A549 (cell line): Measurements from ENCODE around the gene TCF7L2. TPM values are rescaled to one million over a fixed set of nuclear protein-coding genes. Genes with fewer than 3 reads are reported as not detected.

Source experiments
- ATAC-seq, 2 experiments: fragments of 200-7000 bp in 1 of 2; fragments of >200 bp in 1 of 2; cut with Nextera tagmentation in 1 of 2; cut with Tn5 transposase in 1 of 2; 3 replicates each; pipeline versions ENCODE4 v1.8.0 to v1.9.1; 2018 to 2020; ENCODE audit warnings: mild to moderate bottlenecking in 1 of 2, moderate library complexity in 1 of 2
- CTCF ChIA-PET: fragments of 300-600 bp; sonication (Branson Sonifier 250); formaldehyde crosslinking; extraction: SDS; loops from one replicate; lab custom pipeline; 2021; ENCODE audit warnings: antibody characterized with exemption, inconsistent platforms; lab: Yijun Ruan, JAX
- POLR2A ChIA-PET: fragments of 350-600 bp; formaldehyde crosslinking; extraction: SDS; loops from one replicate; lab custom pipeline; 2021; ENCODE audit warnings: antibody characterized with exemption, inconsistent platforms; lab: Yijun Ruan, JAX
- DNase-seq, 2 experiments: peaks; one replicate each; pipeline versions ENCODE4 v3.0.0 to v3.0.0-alpha.2; 2011 to 2016; ENCODE audit warnings: low read depth in 1 of 2, low spot score in 1 of 2
- FAIRE-seq: peaks from 2 replicates; lab custom pipeline; 2011; peaks lifted over from hg19 to GRCh38; lab: Jason Lieb, UNC
- H3K27ac ChIP-seq, 2 experiments: fragments of >200 bp; sonication (Bioruptor Twin); formaldehyde crosslinking; 3 replicates each; pipeline ENCODE4 v1.5.1; 2016 to 2017
- H3K4me1 ChIP-seq: fragments of >200 bp; sonication (Bioruptor Twin); formaldehyde crosslinking; 3 replicates; pipeline ENCODE4 v1.6.1; 2016
- H3K4me2 ChIP-seq: fragments of >200 bp; sonication (Bioruptor Twin); formaldehyde crosslinking; 3 replicates; pipeline ENCODE4 v1.6.1; 2016
- H3K4me3 ChIP-seq: fragments of >200 bp; sonication (Bioruptor Twin); formaldehyde crosslinking; 3 replicates; pipeline ENCODE4 v1.5.1; 2016
- H3K9me3 ChIP-seq: fragments of >200 bp; sonication (Bioruptor Twin); formaldehyde crosslinking; 3 replicates; pipeline ENCODE4 v1.6.1; 2016
- BHLHE40 ChIP-seq: IDR thresholded peaks from 2 replicates; pipeline ENCODE4 v1.6.1; 2012; ENCODE audit warnings: low read depth, low read length, inconsistent platforms
- CBX8 ChIP-seq: fragments of 200-600 bp; sonication (generic); IDR thresholded peaks from 2 replicates; pipeline ENCODE4 v1.6.1; 2016
- EP300 ChIP-seq, 2 experiments: fragments of >200 bp; sonication (Bioruptor Twin); formaldehyde crosslinking; IDR thresholded peaks; 2 replicates in 1 of 2; 3 replicates in 1 of 2; pipeline ENCODE4 v1.6.1; 2016 to 2017
- FOSB ChIP-seq: fragments of 250-450 bp; sonication (Bioruptor Pico); IDR thresholded peaks from 2 replicates; pipeline ENCODE4 v1.5.0; 2020; ENCODE audit warnings: mild to moderate bottlenecking, moderate library complexity
- GATA3 ChIP-seq: IDR thresholded peaks from 2 replicates; pipeline ENCODE4 v1.6.1; 2012; ENCODE audit warnings: borderline replicate concordance
- HDAC2 ChIP-seq: fragments of 200-600 bp; sonication (generic); IDR thresholded peaks from 2 replicates; pipeline ENCODE4 v1.6.1; 2016
- JUN ChIP-seq, 2 experiments: fragments of >200 bp; sonication (Bioruptor Twin); formaldehyde crosslinking; IDR thresholded peaks; 2 replicates in 1 of 2; 3 replicates in 1 of 2; pipeline ENCODE4 v1.6.1; 2016 to 2017
- KDM1A ChIP-seq: fragments of 200-600 bp; sonication (generic); IDR thresholded peaks from 2 replicates; pipeline ENCODE4 v1.6.1; 2016; ENCODE audit warnings: low read depth, mild to moderate bottlenecking
- MAZ ChIP-seq: fragments of 150-350 bp; IDR thresholded peaks from 2 replicates; pipeline ENCODE4 v1.6.1; 2014; ENCODE audit warnings: antibody characterized with exemption, low read depth, low read length, borderline replicate concordance
- NFE2L2 ChIP-seq: fragments of 150-350 bp; conservative IDR thresholded peaks from 2 replicates; pipeline ENCODE4 v1.6.1; 2014; ENCODE audit warnings: low read length
- PHF8 ChIP-seq: fragments of 200-600 bp; sonication (generic); IDR thresholded peaks from 2 replicates; pipeline ENCODE4 v1.6.1; 2016; ENCODE audit warnings: low read depth, mild to moderate bottlenecking, antibody characterized with exemption, moderate library complexity, borderline replicate concordance
- RAD21 ChIP-seq, 2 experiments: fragments of >200 bp in 1 of 2; sonication (Bioruptor Twin) in 1 of 2; formaldehyde crosslinking in 1 of 2; IDR thresholded peaks in 1 of 2; conservative IDR thresholded peaks in 1 of 2; 2 replicates in 1 of 2; 3 replicates in 1 of 2; pipeline ENCODE4 v1.6.1; 2012 to 2018; ENCODE audit warnings: inconsistent platforms in 1 of 2
- RARB ChIP-seq: fragments of 250-450 bp; sonication (Bioruptor Pico); IDR thresholded peaks from 2 replicates; pipeline ENCODE4 v1.8.0; 2021; ENCODE audit warnings: mild to moderate bottlenecking, moderate library complexity
- RCOR1 ChIP-seq: fragments of 150-350 bp; IDR thresholded peaks from 2 replicates; pipeline ENCODE4 v1.6.1; 2014; ENCODE audit warnings: antibody characterized with exemption, low read length, low read depth
- RFX5 ChIP-seq: fragments of 450-650 bp; IDR thresholded peaks from 2 replicates; pipeline ENCODE4 v1.7.1; 2014; ENCODE audit warnings: antibody characterized with exemption, mild to moderate bottlenecking, moderate library complexity
- TP53 ChIP-seq: fragments of 250-450 bp; sonication (Bioruptor Pico); IDR thresholded peaks from 2 replicates; pipeline ENCODE4 v1.5.0; 2021; ENCODE audit warnings: mild to moderate bottlenecking, moderate library complexity
- WGBS: methylation state at CpG from one replicate; pipeline ENCODE4 v1.1.6; 2017; ENCODE audit errors: missing lambda C conversion rate; 5-methylcytosine and 5-hydroxymethylcytosine counted together
- polyA plus RNA-seq, 4 experiments: library from polyadenylated mRNA; depleted of rRNA in 3 of 4; stranded (reverse); fragments of >200 nt; fragmentation: RNase III in 1 of 4; extraction: RNeasy Plus Mini Kit Qiagen cat#74134 plus additional on column Dnase treatment in 1 of 4; gene quantifications; 2 replicates in 3 of 4; 3 replicates in 1 of 4; pipeline ENCODE4 v1.2.3, GENCODE V29; 2011 to 2017
- TF ChIP-seq, protein P1 (sequence below): fragments of >200 bp; sonication (Bioruptor Twin); formaldehyde crosslinking; IDR thresholded peaks from 3 replicates; pipeline ENCODE4 v1.6.1; 2016
- TF ChIP-seq, protein P2 (sequence below): fragments of 250-450 bp; sonication (Bioruptor Pico); IDR thresholded peaks from 2 replicates; pipeline ENCODE4 v1.5.0; 2020; ENCODE audit warnings: low read depth, mild to moderate bottlenecking, moderate library complexity
- TF ChIP-seq, protein P3 (sequence below): fragments of >200 bp; sonication (Bioruptor Twin); formaldehyde crosslinking; IDR thresholded peaks from 2 replicates; pipeline ENCODE4 v1.6.1; 2016
- TF ChIP-seq, protein P4 (sequence below): fragments of 250-450 bp; sonication (Bioruptor Pico); IDR thresholded peaks from 2 replicates; pipeline ENCODE4 v1.5.0; 2021; ENCODE audit warnings: mild to moderate bottlenecking, moderate library complexity, borderline replicate concordance
- TF ChIP-seq, protein P5 (sequence below): IDR thresholded peaks from 2 replicates; pipeline ENCODE4 v1.6.1; 2012

The TCF7L2 gene
- polyA plus RNA-seq, 2 of the 4 experiments (the other 2 are of a cell fraction), result 11.3 to 14.5 TPM

DNA sequence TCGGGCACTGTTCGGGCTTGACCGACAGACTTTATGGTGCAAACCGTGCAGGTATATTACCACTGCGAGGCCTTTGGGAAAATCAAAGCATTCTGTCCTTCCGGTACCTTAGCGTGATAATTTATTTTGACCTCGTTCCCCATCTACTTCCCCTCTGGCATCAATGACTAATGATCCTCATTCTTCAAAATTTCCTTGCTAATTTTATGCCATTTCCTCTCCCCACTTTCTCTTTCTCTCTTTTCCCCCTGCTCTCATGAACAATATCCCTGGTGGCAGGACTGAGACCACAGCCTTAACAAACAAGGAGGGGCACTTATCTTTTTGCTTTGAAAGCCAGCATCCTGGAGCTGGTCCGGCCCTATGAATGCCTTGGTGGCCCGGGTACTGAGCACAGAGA lies 210.6 kb downstream of the TCF7L2 start:
- Histone ChIP-seq H3K4me1 (peaks cover 7% of the 10 kb centered on the region; the same call in 2 of the 3 replicates), H3K9me3 (no peaks in the 10 kb centered on the region), H3K4me3 (no peak overlapping the region), H3K27ac (no peak overlapping the region), H3K4me2 (no peak overlapping the region)
- ChIA-PET CTCF (no interaction called here), POLR2A (no interaction called here)
- WGBS, result 93% methylated on average over 10 of the region's 10 CpGs
- FAIRE-seq (no peak), DNase-seq (no peak), ATAC-seq (no peak)
- no peak for TF ChIP-seq GATA3
- TF ChIP-seq HDAC2, result no peak
- TF ChIP-seq NFE2L2, result no peak
- no peak for TF ChIP-seq EP300 (IDR thresholded peaks at IDR 0.05)
- TF ChIP-seq RARB (CRISPR knock-in tag), result no peak
- TF ChIP-seq, protein P1, sequence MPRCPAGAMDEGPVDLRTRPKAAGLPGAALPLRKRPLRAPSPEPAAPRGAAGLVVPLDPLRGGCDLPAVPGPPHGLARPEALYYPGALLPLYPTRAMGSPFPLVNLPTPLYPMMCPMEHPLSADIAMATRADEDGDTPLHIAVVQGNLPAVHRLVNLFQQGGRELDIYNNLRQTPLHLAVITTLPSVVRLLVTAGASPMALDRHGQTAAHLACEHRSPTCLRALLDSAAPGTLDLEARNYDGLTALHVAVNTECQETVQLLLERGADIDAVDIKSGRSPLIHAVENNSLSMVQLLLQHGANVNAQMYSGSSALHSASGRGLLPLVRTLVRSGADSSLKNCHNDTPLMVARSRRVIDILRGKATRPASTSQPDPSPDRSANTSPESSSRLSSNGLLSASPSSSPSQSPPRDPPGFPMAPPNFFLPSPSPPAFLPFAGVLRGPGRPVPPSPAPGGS, result no peak
- no peak for TF ChIP-seq BHLHE40
- no peak for TF ChIP-seq RAD21 (conservative IDR thresholded peaks at IDR 0.05 in 1 of 2, IDR thresholded peaks at IDR 0.05 in 1 of 2)
- TF ChIP-seq, protein P2, sequence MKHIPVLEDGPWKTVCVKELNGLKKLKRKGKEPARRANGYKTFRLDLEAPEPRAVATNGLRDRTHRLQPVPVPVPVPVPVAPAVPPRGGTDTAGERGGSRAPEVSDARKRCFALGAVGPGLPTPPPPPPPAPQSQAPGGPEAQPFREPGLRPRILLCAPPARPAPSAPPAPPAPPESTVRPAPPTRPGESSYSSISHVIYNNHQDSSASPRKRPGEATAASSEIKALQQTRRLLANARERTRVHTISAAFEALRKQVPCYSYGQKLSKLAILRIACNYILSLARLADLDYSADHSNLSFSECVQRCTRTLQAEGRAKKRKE, result no peak
- no peak for TF ChIP-seq CBX8
- TF ChIP-seq, protein P3, sequence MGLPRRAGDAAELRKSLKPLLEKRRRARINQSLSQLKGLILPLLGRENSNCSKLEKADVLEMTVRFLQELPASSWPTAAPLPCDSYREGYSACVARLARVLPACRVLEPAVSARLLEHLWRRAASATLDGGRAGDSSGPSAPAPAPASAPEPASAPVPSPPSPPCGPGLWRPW, result no peak
- TF ChIP-seq MAZ, result no peak

DNA sequence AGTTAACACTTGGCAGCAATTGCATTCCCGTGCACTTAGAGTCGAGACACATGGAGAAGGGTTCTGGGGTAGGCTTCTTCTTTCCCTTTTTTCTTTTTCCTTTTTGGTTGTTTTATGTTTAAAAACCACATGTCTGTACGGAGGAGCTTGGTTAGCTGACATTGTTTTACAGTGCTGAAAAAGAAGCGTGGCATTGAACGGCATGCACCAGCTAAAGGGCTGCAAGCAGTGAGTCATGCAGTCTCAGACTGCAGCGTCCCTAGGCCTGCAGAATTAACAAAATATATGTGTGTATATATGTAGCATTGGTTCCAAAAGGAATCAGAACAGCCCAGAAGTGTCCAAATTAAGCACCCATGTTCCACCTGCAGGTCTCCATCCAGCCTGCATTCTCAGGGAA lies 211.0 kb downstream of the TCF7L2 start:
- no peak overlapping the region for H3K4me2 ChIP-seq
- no peak for DNase-seq
- H3K9me3 ChIP-seq, result no peaks in the 10 kb centered on the region
- CTCF ChIA-PET, result no interaction called here
- POLR2A ChIA-PET, result no interaction called here
- H3K27ac ChIP-seq, result no peak overlapping the region
- FAIRE-seq, result no peak
- H3K4me3 ChIP-seq, result no peak overlapping the region
- WGBS, result 90% methylated on average over 6 of the region's 6 CpGs
- no peak for ATAC-seq
- TF ChIP-seq CBX8, result no peak
- TF ChIP-seq, all 56 proteins: peak for 0
- peaks cover 7% of the 10 kb centered on the region; the same call in 2 of the 3 replicates for H3K4me1 ChIP-seq

DNA sequence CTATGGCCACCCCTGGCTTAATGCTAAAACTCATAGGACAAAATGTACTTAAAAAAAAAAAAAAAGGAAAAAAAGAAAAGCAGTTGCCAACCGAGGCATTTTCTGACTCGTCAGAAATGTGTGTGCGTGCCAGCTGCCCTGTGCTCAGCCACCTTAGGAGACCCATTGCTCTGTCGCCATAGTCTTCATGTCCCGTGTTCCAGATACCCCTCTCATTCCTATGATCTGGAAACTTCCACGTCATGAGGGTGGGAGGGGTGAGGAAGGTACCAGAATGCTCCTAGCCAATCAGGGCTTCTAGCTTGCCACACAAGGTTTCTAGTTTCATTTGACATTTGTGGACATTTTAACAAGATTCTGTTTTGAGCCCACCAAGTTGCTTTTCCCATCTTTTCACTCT lies 212.9 kb downstream of the TCF7L2 start:
- no peak for FAIRE-seq
- H3K27ac ChIP-seq, result no peak overlapping the region
- CTCF ChIA-PET, result interaction anchor here (0.6 to 0.9 kb wide), 2 partner anchors 17 to 686 kb away, joined by 4 read pairs; no protein-coding TSS in a partner anchor
- no peak for ATAC-seq
- TF ChIP-seq JUN (IDR thresholded peaks at IDR 0.05) (no peak), TP53 (CRISPR knock-in tag) (no peak), PHF8 (no peak), FOSB (no peak), EP300 (IDR thresholded peaks at IDR 0.05) (no peak), KDM1A (no peak), RFX5 (no peak), RCOR1 (no peak), NFE2L2 (no peak)
- TF ChIP-seq, protein P4, sequence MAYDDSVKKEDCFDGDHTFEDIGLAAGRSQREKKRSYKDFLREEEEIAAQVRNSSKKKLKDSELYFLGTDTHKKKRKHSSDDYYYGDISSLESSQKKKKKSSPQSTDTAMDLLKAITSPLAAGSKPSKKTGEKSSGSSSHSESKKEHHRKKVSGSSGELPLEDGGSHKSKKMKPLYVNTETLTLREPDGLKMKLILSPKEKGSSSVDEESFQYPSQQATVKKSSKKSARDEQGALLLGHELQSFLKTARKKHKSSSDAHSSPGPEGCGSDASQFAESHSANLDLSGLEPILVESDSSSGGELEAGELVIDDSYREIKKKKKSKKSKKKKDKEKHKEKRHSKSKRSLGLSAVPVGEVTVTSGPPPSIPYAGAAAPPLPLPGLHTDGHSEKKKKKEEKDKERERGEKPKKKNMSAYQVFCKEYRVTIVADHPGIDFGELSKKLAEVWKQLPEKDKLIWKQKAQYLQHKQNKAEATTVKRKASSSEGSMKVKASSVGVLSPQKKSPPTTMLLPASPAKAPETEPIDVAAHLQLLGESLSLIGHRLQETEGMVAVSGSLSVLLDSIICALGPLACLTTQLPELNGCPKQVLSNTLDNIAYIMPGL, result no peak
- TF ChIP-seq, protein P5, sequence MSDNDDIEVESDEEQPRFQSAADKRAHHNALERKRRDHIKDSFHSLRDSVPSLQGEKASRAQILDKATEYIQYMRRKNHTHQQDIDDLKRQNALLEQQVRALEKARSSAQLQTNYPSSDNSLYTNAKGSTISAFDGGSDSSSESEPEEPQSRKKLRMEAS, result no peak
- TF ChIP-seq, all 56 proteins: peak for 0
- no peak overlapping the region for H3K4me3 ChIP-seq
- DNase-seq, result no peak
- H3K9me3 ChIP-seq, result no peaks in the 10 kb centered on the region
- WGBS, result 88% methylated on average over 6 of the region's 6 CpGs
- POLR2A ChIA-PET, result no interaction called here
- H3K4me1 ChIP-seq, result peaks cover 7% of the 10 kb centered on the region; the same call in 2 of the 3 replicates
- no peak overlapping the region for H3K4me2 ChIP-seq
